GM19438 (cell line): ENCODE data around the gene PIK3CD.
"Not testable (repeated sequence)": the region's sequence is repeated elsewhere in the genome, so short reads cannot be mapped to it uniquely, and the experiment has no call there.

ENCODE experiments used
- ATAC-seq: cut with Tn5 transposase; IDR thresholded peaks from one replicate; pipeline ENCODE4 v1.9.1; 2021; ENCODE audit warnings: low read depth; ENCODE audit not compliant: unreplicated experiment

The PIK3CD gene

DNA sequence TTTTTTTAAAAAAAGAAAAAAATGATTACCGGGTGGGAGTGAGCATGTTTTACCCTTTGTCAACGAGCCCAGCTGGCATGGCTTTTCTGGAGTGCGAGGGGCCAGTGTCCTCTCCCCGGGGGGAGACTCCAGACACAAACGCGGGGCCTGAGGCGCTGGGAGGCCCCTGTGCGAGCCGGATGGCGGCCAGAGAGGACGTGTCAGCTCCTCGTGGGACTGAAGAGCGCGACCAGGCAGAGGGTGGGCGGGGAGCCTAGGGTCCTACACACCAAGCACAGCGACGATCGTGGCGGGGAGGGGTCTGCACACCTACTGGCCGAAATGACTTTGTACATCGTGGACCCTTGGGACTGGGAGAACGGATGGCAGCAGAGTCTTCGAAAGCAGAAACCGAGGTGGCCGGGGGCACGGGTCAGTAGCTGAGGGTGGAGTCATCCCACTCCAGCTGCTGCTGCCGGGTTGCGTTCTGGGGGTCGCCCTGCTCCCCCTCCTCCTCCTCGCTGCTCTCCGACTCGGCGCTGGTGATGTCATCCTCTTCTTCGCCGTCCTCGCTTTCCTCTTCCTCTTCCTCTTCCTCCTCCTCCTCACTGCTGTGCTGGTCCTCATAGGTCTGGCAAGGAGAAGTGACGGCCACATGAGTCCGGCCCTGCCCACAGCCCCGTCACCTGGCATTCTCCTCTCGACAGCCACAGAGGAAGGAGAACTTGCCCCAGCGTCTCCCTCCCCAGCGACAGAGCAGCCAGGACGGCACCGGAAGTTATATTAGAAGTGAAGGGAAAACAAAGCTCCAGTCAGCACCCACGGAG is 78.8 kb downstream of the PIK3CD start:
- ATAC-seq: no peak

DNA sequence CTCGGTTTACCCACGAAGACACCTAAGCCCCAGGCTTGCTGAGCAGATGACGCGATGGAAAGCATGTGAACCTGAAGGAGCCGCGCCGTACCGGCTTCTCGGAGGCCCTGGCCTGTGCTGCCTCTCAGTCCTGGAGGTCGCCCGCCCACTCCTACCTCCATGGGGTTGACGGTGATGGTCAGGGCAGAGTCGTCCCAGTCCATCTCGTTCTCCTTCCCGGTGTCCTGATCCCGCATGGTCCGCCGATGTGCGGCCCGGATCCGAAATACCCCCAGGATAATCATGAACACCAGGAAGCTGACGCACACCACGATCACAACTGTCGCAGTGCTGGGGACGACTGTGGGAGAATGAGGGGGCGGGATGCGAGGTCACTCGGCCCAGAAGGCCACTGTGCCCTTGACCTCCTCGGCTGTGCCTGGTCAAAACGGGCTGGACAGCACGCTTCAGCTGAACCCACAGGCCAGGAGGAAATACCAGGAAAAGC is 79.6 kb downstream of the PIK3CD start:
- ATAC-seq: no peak

- ATAC-seq: no peak
Observed at GRCh38 chr1:9731561-9731960, 80.0 kb downstream of the PIK3CD start.

DNA sequence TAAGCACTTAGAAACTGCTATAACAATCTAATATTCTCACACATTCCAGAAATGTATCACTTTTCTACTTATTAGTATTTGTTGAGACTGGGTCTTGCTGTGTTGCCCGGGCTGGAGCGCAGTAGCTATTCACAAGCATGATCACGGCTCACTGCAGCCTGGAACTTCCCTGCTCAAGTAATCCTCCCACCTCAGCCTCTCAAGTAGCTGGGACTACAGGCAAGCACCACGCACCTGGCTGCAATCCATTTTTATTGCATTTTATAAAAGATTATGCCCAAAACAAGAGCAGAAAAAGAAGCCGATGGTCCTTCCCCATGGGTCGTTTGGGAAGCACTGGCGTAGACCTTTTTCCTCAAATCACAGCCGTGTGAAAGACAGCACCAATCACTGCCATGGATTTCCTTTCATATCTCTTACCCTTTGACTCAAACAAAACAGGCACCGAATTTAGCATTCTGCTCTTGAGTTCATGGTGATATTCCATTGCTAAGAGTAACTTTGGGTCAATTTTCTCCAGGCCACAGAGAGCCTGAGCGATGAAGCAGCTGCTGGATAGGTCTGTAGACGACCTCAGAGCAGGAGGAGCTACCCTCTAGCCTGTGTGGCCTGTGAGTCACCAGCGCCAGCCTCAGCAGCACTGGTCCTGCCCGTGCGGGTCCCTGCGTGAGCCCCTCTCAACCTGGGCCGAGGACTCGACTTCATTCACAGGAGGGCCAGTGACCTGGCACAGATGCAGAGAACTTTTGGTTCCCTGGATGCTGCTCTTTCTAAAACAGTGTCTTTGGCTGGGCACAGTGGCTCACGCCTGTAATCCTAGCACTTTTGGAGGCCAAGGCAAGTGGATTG is 80.8 kb downstream of the PIK3CD start:
- no peak for ATAC-seq

- ATAC-seq: no peak
Observed at GRCh38 chr1:9733160-9733789, 81.7 kb downstream of the PIK3CD start.

DNA sequence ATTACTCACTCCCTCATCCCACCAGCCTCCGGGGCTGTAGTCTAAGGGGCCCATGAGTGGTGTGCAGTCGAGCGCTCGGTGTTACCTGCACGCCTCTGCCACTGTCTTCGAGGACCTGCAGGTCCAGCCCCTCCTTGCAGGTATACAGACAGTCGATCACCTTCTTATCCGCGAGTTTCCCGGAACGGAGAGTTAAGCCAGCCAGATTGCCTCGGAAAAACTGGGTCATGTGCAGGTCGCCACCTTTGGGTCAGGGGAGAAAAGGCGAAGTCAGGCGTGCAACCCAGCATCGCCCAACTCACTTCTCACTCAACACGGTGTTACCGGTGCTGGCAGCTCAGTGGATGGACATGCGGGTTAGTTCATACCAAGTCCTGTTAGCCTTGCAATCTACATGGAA is 84.3 kb downstream of the PIK3CD start:
- ATAC-seq: no peak

GRCh38 chr1:9736241-9736640 is 84.7 kb downstream of the PIK3CD start:
- no peak for ATAC-seq

GRCh38 chr1:9737057-9737456 is 85.5 kb downstream of the PIK3CD start:
- no peak for ATAC-seq

DNA sequence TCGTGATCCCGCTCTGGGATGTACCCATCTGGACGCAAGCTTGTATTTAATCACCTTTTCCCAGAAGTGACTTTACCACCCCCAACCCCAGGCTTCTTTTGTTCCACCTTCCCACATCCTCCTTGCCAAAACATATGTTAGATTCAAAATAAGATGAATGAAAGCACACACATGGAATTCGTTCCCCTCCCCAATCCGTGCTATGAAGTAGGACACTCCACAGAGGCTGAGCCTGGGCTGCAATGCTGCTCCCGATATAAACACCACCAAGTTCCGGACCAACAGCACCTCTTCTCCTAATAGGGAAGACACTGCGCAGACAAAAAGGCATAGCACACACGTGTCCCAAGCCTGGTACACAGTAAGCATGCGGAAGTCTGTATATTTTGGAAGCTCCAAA is 86.1 kb downstream of the PIK3CD start:
- ATAC-seq: no peak

DNA sequence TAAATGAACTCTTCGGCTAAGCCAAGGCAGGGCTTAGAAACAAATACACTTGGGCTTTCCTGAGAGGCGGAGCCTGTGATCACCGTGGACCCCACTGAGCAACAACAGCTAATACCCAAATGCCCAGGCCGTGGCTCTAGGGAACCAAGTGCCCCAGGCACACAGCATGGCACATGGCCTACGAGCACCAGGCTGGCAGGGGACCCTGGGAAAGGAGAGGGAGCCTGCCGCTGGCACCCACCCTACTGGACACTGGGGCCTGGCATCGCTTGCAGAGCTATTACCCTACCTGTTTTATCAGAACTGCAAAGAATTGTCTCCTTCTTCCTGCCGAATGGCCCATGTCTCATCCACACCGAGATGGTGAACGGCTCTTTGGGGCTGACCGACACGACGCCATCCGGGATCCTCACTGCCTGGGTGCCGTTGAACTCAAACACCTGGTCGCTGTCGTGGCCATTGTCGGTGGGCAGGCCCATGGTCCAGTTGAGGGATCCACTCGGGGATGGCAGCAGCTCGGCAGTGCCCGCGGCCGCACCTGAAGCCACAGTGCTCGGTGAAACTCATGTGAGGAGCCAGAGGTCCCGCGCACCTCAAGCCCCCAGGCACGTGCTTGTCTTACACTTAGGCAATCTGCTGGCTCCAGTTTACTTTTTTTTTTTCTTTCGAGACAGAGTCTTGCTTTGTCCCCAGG is 92.7 kb downstream of the PIK3CD start:
- ATAC-seq: no peak

DNA sequence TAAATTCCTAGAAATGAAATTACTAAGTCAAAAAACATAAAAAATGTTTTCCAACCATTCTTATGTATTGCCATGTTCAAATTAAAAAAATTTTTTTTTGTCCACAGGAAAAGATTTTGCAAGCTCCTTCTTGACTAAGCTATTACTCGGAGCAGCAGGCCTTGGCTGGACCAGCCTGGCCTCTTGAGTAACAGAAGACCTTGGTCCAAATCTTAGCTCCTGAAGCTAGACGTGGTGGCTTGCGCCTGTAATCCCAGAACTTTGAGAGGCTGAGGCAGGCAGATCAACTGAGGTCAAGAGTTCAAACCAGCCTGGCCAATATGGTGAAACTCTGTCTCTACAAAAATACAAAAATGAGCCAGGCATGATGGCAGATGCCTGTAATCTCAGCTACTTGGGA is 94.7 kb downstream of the PIK3CD start:
- no peak for ATAC-seq

DNA sequence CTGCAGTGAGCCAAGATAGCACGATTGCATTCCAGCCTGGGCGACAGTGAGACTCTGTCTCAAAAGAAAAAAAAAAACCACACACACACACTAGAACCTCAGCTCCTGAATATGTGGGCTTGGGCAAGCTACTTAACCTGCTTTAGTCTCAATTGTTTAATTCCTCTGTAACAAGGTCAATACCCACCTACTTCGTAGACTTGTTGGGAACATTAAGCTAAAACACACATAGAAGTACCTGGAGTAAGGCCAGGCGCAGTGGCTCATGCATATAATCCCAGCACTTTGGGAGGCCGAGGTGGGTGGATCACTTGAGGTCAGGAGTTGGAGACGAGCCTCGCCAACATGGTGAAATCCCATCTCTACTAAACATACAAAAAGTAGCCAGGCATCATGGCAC is 95.1 kb downstream of the PIK3CD start:
- ATAC-seq: no peak

DNA sequence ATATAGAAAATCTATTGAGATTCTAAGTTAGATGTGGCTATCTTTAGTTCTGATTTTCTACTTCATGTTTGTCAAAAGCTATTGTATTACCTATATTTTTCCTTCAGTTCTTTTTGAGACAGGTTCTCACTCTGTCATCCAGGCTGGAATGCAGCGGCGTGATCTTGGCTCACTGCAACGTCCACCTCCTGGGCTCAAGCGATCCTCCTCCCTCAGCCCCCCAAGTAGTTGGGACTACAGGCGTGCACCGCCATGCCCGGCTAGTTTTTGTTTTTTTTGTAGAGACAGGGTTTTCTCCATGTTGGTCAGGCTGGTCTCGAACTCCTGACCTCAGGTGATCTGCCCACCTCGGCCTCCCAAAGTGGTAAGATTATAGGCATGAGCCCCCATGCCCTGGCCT is 96.9 kb downstream of the PIK3CD start:
- ATAC-seq: not testable (repeated sequence)

- no peak for ATAC-seq
Observed at GRCh38 chr1:9749361-9749760, 97.8 kb downstream of the PIK3CD start.

DNA sequence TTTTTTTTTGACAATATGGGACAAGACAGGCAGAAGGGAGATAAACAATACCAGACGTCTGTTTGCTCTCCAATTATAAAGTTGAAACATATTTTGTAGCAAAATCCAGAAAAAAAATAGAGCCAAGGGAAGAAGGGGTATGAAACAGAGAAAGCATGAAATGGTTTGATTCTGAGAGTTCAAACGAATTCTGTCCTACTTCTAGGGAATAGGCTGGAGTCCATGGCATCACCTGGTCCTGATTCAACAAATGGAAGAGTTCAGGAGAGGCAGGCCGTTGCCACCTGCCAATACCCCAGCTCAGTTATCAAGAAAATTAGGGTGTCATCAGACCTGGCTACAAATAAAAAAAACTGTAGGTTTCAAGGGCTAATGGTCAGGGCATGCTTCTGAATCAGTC is 100.4 kb downstream of the PIK3CD start:
- no peak for ATAC-seq

DNA sequence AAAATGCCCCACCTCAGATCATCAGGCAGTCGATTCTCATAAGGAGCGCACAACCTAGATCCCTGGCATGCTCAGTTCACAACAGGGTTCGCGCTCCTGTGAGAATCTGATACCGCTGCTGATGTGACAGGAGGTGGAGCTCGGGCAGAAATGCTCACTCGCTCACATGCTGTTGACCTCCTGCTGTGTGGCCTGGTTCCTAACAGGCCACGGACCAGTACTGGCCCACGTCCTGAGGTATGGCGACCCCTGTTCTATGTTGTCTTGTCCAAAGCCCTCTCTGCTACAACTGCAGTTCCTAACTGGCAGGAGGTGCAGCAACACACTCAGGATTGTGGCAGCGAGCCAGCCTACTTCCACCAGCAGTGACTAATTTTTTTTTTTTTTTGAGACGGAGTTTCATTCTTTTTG is 101.6 kb downstream of the PIK3CD start:
- no peak for ATAC-seq

- no peak for ATAC-seq
Observed at GRCh38 chr1:9755441-9755995, 104.0 kb downstream of the PIK3CD start.

DNA sequence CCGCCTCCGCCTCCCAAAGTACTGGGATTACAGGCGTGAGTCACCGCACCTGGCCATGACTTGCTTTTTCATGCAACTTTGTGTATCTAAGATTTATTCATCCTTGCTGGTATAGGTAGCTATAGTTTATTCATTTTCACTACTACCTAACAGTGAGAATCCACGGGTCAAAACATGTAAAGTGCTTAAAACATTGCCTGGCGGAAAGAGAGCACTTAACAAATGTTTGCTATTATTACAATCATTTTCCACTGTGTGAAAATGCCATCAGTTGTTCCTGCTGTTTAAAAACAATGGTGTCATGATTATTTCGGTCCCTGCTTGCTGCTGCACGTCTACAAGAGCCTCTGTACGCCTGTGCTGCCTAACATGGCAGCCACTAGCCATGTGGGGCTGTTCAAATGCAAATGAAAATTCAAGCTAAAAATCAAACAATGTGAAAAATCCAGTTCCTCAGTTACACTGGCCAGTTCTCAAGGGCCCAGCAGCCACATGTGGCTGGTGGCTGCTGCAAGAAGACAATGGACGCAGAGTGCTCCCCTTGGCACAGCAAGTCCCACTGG is 107.1 kb downstream of the PIK3CD start:
- no peak for ATAC-seq

DNA sequence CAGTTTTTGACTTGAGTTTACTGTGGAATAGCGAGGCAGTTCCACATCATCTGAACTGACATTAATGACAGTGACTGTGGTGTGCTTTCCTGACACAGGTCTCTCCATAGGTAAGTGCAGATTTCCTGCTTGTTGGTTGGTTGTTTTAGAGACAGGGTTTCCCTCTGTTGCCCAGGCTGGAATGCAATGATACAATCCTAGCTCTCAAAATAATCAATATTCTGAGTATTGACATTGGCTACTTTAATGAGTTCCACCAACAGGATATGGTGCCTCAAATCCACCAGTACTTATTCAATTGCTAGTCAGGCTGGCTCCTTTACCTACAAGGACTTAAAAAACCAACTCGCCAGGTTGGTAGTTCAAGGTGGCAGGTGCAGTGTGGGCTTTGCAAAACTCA is 108.4 kb downstream of the PIK3CD start:
- ATAC-seq: no peak

- no peak for ATAC-seq
Observed at GRCh38 chr1:9760824-9761223, 109.3 kb downstream of the PIK3CD start.
